Gastrocnemius medialis (tissue), 4 donors: Measurements from ENCODE around the gene LPIN1.

ENCODE experiments used
- CTCF ChIP-seq, 5 experiments: fragments of 450-650 bp in 3 of 5; fragments of 200-600 bp in 2 of 5; sonication (generic) in 2 of 5; IDR thresholded peaks in 4 of 5; conservative IDR thresholded peaks in 1 of 5; 1 replicate in 4 of 5; 2 replicates in 1 of 5; pipeline ENCODE4 v1.5.1; 2016 to 2019; ENCODE audit warnings: antibody characterized with exemption in 5 of 5, mild to moderate bottlenecking in 3 of 5, moderate library complexity in 3 of 5
- POLR2A ChIP-seq, 2 donors: fragments of 450-650 bp; IDR thresholded peaks; one replicate each; pipeline ENCODE4 v1.6.1; 2017; ENCODE audit warnings: antibody characterized with exemption in 2 of 2, mild to moderate bottlenecking in 2 of 2, moderate library complexity in 2 of 2

- no peak for TF ChIP-seq POLR2A (IDR thresholded peaks at IDR 0.05)
- no peak for TF ChIP-seq CTCF (IDR thresholded peaks at IDR 0.05 in 4 of 5, conservative IDR thresholded peaks at IDR 0.05 in 1 of 5)
Observed at GRCh38 chr2:11805024-11805423, 58.6 kb downstream of the LPIN1 start.
